ENCODE results near the gene GOLGA6D. TPM values are rescaled to one million over a fixed set of nuclear protein-coding genes. Genes with fewer than 3 reads are reported as not detected.
"Not testable (repeated sequence)": the region's sequence is repeated elsewhere in the genome, so short reads cannot be mapped to it uniquely, and the experiment has no call there.

Gene GOLGA6D, protein sequence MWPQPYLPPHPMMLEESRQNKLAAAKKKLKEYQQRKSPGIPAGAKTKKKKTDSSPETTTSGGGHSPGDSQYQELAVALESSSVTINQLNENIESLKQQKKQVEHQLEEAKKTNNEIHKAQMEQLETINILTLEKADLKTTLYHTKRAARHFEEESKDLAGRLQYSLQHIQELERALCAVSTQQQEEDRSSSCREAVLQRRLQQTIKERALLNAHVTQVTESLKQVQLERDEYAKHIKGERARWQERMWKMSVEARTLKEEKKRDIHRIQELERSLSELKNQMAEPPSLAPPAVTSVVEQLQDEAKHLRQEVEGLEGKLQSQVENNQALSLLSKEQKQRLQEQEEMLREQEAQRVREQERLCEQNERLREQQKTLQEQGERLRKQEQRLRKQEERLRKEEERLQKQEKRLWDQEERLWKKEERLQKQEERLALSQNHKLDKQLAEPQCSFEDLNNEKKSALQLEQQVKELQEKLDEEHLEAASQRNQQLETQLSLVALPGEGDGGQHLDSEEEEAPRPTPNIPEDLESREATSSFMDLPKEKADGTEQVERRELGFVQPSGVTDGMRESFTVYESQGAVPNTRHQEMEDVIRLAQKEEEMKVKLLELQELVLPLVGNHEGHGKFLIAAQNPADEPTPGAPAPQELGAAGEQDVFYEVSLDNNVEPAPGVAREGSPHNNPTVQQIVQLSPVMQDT
- 0.08 TPM in 1 of 2 replicates, not detected in the other for polyA plus RNA-seq (2013)

DNA sequence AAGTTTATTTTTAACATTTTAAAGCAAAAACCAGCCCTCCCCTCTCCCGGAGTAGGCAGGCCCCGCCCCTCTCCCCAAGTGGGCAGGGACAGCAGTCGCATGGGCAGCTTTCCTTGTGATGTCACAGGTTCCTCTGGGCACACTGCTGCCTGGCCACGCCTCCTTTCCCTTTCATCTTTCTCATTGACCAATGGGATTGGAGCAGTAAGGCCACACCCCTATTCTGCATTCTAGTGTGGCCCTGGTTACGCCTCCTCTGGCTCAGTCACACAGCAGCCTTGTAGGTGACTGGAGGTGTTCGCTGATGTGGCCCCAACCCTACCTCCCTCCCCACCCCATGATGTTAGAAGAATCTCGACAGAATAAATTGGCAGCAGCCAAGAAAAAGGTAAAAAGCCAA lies at the start of gene GOLGA6D:
GOLGA6D (plus strand) TSS at position 264 of the 400 bp plus-strand sequence; CDS start at position 305, 41 bp downstream.
- not testable (repeated sequence) for H3K79me1 ChIP-seq (ENCODE audit: low read length); H4K91ac ChIP-seq (ENCODE audit: low read depth, low read length); H2AFZ ChIP-seq (ENCODE audit: insufficient read depth, low read length, poor library complexity); H3K18ac ChIP-seq (ENCODE audit: low read length); H3K23ac ChIP-seq (ENCODE audit: low read length); H3K27ac ChIP-seq (ENCODE audit: low read depth, low read length); H3K27me3 ChIP-seq (ENCODE audit: insufficient read depth, low read length); H3K9me3 ChIP-seq (ENCODE audit: insufficient read depth, low read depth, low read length); H3K14ac ChIP-seq (ENCODE audit: low read length); H2BK120ac ChIP-seq (ENCODE audit: insufficient read depth, low read length, poor library complexity); H2BK5ac ChIP-seq (ENCODE audit: low read depth, low read length, poor library complexity); H3K4me3 ChIP-seq (ENCODE audit: low read depth, low read length); H2BK12ac ChIP-seq (ENCODE audit: low read length); H3K79me2 ChIP-seq (ENCODE audit: control insufficient read depth, insufficient read depth, low read length, poor library complexity); H4K8ac ChIP-seq (ENCODE audit: low read depth, low read length); H3K4me2 ChIP-seq (ENCODE audit: low read length); H2AK5ac ChIP-seq (ENCODE audit: low read length); H3K4ac ChIP-seq (ENCODE audit: low read depth, low read length); H3K9ac ChIP-seq (ENCODE audit: low read length); H3K4me1 ChIP-seq (ENCODE audit: control insufficient read depth in 1 of 2, insufficient read depth in 2 of 2, low read length in 2 of 2); DNase-seq; H3K36me3 ChIP-seq (ENCODE audit: control insufficient read depth in 1 of 2, insufficient read depth in 2 of 2, low read length in 2 of 2); H4K12ac ChIP-seq (ENCODE audit: low read depth, low read length)
- no CpG with 5 or more reads among the region's 7 CpGs for WGBS (ENCODE audit: extremely low coverage, insufficient coverage, insufficient read length)

DNA sequence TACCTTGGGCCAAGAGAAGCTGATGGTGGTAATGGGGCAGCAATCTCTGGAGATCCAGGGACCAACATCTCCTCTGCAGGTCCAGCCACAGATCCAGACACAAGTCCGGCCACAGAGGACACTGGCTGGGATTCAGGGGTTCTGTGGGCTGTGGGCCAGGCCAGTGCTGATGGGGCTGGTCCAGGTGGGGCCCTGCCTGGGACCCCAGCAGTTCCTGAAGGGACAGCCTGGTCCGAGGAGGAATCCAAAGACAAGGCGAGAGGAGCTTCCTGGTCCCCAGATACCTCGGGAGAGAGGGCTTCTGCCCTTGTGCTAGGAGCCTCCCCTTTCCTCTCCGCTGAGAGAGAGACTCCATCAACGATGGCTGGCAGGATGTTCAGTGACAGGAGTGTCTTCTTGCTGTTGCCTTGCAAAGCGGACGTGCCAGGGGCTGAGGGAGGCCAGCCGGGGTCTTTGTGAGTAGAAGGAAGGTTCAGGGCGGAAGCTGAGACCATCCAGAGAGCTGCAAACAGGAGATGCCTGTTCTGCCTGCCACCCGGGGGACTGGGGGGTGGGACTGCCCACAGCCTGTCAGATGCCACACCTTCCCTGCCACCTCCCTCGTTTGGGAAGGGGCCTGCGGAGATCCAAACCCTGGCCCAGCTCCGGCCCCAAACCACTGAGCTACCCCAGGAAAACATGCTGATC lies 49.0 kb upstream of the GOLGA6D start:
- Histone ChIP-seq H2BK5ac (ENCODE audit: low read depth, low read length, poor library complexity) (no peak overlapping the region), H3K23ac (ENCODE audit: low read length) (no peak overlapping the region), H3K36me3 (ENCODE audit: control insufficient read depth in 1 of 2, insufficient read depth in 2 of 2, low read length in 2 of 2) (no peaks in the 10 kb centered on the region), H3K4ac (ENCODE audit: low read depth, low read length) (no peak overlapping the region), H3K27me3 (ENCODE audit: insufficient read depth, low read length) (no peaks in the 10 kb centered on the region), H3K9ac (ENCODE audit: low read length) (no peak overlapping the region), H2BK12ac (ENCODE audit: low read length) (no peak overlapping the region), H3K79me2 (ENCODE audit: control insufficient read depth, insufficient read depth, low read length, poor library complexity) (no peaks in the 10 kb centered on the region), H4K8ac (ENCODE audit: low read depth, low read length) (no peak overlapping the region), H3K27ac (ENCODE audit: low read depth, low read length) (no peak overlapping the region), H3K4me3 (ENCODE audit: low read depth, low read length) (no peak overlapping the region), H3K4me2 (ENCODE audit: low read length) (no peak overlapping the region), H2BK120ac (ENCODE audit: insufficient read depth, low read length, poor library complexity) (no peak overlapping the region), H4K12ac (ENCODE audit: low read depth, low read length) (no peak overlapping the region), H3K14ac (ENCODE audit: low read length) (no peak overlapping the region), H2AK5ac (ENCODE audit: low read length) (no peak overlapping the region), H4K91ac (ENCODE audit: low read depth, low read length) (no peak overlapping the region), H2AFZ (ENCODE audit: insufficient read depth, low read length, poor library complexity) (no peak overlapping the region), H3K9me3 (ENCODE audit: insufficient read depth, low read depth, low read length) (no peaks in the 10 kb centered on the region), H3K4me1 (ENCODE audit: control insufficient read depth in 1 of 2, insufficient read depth in 2 of 2, low read length in 2 of 2) (peaks cover 0 to 10% of the 10 kb centered on the region in 2 experiments), H3K18ac (ENCODE audit: low read length) (no peak overlapping the region), H3K79me1 (ENCODE audit: low read length) (no peaks in the 10 kb centered on the region)
- no peak for DNase-seq
- WGBS (ENCODE audit: extremely low coverage, insufficient coverage, insufficient read length): no CpG with 5 or more reads among the region's 14 CpGs

DNA sequence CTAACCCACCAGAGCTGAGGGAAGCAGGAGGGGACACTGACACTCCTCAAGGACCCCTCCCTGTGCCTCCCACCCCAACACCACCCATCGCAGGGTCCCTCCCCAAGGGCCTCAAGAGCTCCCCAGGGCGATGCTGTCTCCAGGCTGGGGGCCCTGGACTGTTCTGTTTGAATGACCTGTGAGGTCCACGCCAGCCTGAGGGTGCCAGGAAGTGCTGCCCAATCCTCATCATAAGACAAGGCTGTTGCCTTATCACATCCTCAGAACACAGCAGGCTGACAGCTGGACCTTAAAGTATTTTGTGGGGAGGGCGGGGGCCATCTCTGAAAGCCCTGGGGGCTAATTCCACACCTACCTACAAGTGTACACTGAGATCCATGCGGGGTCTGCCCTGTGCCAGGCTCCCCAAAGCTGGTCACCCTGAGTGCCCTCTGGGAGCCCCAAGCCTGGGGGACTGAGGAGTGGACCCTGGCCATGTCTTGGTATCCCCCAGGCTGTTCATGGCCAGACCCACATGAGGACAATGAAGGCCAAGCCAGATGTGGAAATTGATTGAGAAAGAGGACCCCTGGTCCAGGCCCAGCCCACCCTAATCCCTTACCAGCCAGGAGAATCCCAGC lies 48.3 kb upstream of the GOLGA6D start:
- WGBS (ENCODE audit: extremely low coverage, insufficient coverage, insufficient read length): no CpG with 5 or more reads among the region's 5 CpGs

DNA sequence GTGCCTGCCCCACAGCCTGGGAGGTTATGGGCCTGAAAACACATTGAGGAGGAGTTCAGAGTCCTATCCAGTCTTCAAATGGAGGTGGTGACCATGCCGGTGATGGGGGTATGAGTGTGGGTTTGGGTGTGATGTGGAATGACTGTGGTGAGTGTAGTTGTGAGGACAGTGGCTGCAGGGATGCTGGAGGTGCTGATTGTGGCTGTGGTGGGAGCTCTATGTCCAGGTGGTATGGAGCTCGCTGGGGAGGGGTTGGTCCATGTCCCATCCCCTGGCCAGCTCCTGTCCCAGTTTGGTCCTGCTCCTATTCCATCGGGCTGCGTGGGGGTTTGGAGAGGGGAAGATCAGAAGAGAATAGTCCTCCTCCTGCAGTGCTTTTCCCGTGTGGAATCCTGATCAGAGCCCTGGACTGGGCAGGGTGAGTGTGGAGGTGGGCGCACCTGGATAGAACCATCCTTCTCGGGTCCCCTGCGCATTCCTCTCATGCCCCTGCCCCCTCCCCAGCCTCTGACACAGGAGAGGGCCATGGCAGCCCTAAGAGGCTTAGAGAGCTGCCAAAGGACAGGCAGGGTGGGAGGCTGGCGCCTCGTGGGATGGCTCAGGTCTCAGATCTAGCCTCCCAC lies 47.5 kb upstream of the GOLGA6D start:
- Histone ChIP-seq H3K4me2 (ENCODE audit: low read length) (no peak overlapping the region), H4K91ac (ENCODE audit: low read depth, low read length) (no peak overlapping the region), H3K27me3 (ENCODE audit: insufficient read depth, low read length) (no peaks in the 10 kb centered on the region), H3K36me3 (ENCODE audit: control insufficient read depth in 1 of 2, insufficient read depth in 2 of 2, low read length in 2 of 2) (no peaks in the 10 kb centered on the region), H3K79me2 (ENCODE audit: control insufficient read depth, insufficient read depth, low read length, poor library complexity) (no peaks in the 10 kb centered on the region), H3K9ac (ENCODE audit: low read length) (no peak overlapping the region), H3K4me3 (ENCODE audit: low read depth, low read length) (no peak overlapping the region), H2BK12ac (ENCODE audit: low read length) (no peak overlapping the region), H3K14ac (ENCODE audit: low read length) (no peak overlapping the region), H2BK120ac (ENCODE audit: insufficient read depth, low read length, poor library complexity) (no peak overlapping the region), H4K8ac (ENCODE audit: low read depth, low read length) (no peak overlapping the region), H3K23ac (ENCODE audit: low read length) (no peak overlapping the region), H3K79me1 (ENCODE audit: low read length) (no peaks in the 10 kb centered on the region), H2AFZ (ENCODE audit: insufficient read depth, low read length, poor library complexity) (no peak overlapping the region), H3K27ac (ENCODE audit: low read depth, low read length) (no peak overlapping the region), H2BK5ac (ENCODE audit: low read depth, low read length, poor library complexity) (no peak overlapping the region), H3K4ac (ENCODE audit: low read depth, low read length) (no peak overlapping the region), H3K9me3 (ENCODE audit: insufficient read depth, low read depth, low read length) (no peaks in the 10 kb centered on the region), H2AK5ac (ENCODE audit: low read length) (no peak overlapping the region), H3K4me1 (ENCODE audit: control insufficient read depth in 1 of 2, insufficient read depth in 2 of 2, low read length in 2 of 2) (peaks cover 0 to 9% of the 10 kb centered on the region in 2 experiments), H3K18ac (ENCODE audit: low read length) (no peak overlapping the region), H4K12ac (ENCODE audit: low read depth, low read length) (no peak overlapping the region)
- no CpG with 5 or more reads among the region's 10 CpGs for WGBS (ENCODE audit: extremely low coverage, insufficient coverage, insufficient read length)
- DNase-seq: no peak

More for the DNA sequence above, 48.3 kb upstream of the GOLGA6D start:
- Histone ChIP-seq H3K79me2 (ENCODE audit: control insufficient read depth, insufficient read depth, low read length, poor library complexity) (no peaks in the 10 kb centered on the region), H2AK5ac (ENCODE audit: low read length) (no peak overlapping the region), H4K91ac (ENCODE audit: low read depth, low read length) (no peak overlapping the region), H3K36me3 (ENCODE audit: control insufficient read depth in 1 of 2, insufficient read depth in 2 of 2, low read length in 2 of 2) (no peaks in the 10 kb centered on the region), H3K27ac (ENCODE audit: low read depth, low read length) (no peak overlapping the region), H4K12ac (ENCODE audit: low read depth, low read length) (no peak overlapping the region), H3K4me3 (ENCODE audit: low read depth, low read length) (no peak overlapping the region), H2BK12ac (ENCODE audit: low read length) (no peak overlapping the region), H3K27me3 (ENCODE audit: insufficient read depth, low read length) (no peaks in the 10 kb centered on the region), H3K79me1 (ENCODE audit: low read length) (no peaks in the 10 kb centered on the region), H3K23ac (ENCODE audit: low read length) (no peak overlapping the region), H3K9ac (ENCODE audit: low read length) (no peak overlapping the region), H2AFZ (ENCODE audit: insufficient read depth, low read length, poor library complexity) (no peak overlapping the region), H3K4ac (ENCODE audit: low read depth, low read length) (no peak overlapping the region), H3K4me2 (ENCODE audit: low read length) (no peak overlapping the region), H3K4me1 (ENCODE audit: control insufficient read depth in 1 of 2, insufficient read depth in 2 of 2, low read length in 2 of 2) (peaks cover 0 to 10% of the 10 kb centered on the region in 2 experiments), H3K14ac (ENCODE audit: low read length) (no peak overlapping the region), H2BK5ac (ENCODE audit: low read depth, low read length, poor library complexity) (no peak overlapping the region), H4K8ac (ENCODE audit: low read depth, low read length) (no peak overlapping the region), H3K9me3 (ENCODE audit: insufficient read depth, low read depth, low read length) (no peaks in the 10 kb centered on the region), H2BK120ac (ENCODE audit: insufficient read depth, low read length, poor library complexity) (no peak overlapping the region), H3K18ac (ENCODE audit: low read length) (no peak overlapping the region)
- peak; percentile 30 to 36 for DNase-seq

All from trophoblast cell (in vitro differentiated cells and primary cell).